Endodermal cell (in vitro differentiated cells): ENCODE measurements around the gene GRIK4. TPM values are rescaled to one million over a fixed set of nuclear protein-coding genes. Genes with fewer than 3 reads are reported as not detected.

Experiments used
- DNase-seq: peaks from one replicate; pipeline ENCODE4 v3.0.0-alpha.2; 2017
- H3K27ac ChIP-seq: 2 replicates; pipeline ENCODE4 v1.5.1; 2013; ENCODE audit warnings: mild to moderate bottlenecking, low read depth, low read length, moderate library complexity
- H3K27me3 ChIP-seq: 2 replicates; pipeline ENCODE4 v1.6.1; 2013; ENCODE audit warnings: mild to moderate bottlenecking, low read length, moderate library complexity; ENCODE audit not compliant: insufficient read depth, control insufficient read depth, poor library complexity, severe bottlenecking
- H3K36me3 ChIP-seq: 2 replicates; pipeline ENCODE4 v1.7.0; 2013; ENCODE audit warnings: mild to moderate bottlenecking, low read length, moderate library complexity; ENCODE audit not compliant: control insufficient read depth, insufficient read depth
- H3K4me1 ChIP-seq: one replicate; pipeline ENCODE4 v1.7.0; 2013; ENCODE audit warnings: low read length; ENCODE audit not compliant: control insufficient read depth, insufficient read depth
- H3K4me3 ChIP-seq: 2 replicates; pipeline ENCODE4 v1.5.1; 2013; ENCODE audit warnings: mild to moderate bottlenecking, low read length, moderate library complexity
- H3K9ac ChIP-seq: 2 replicates; pipeline ENCODE4 v1.6.1; 2013; ENCODE audit warnings: mild to moderate bottlenecking, low read length, moderate library complexity; ENCODE audit not compliant: poor library complexity, severe bottlenecking; ENCODE audit errors: extremely low read depth
- H3K9me3 ChIP-seq: 2 replicates; pipeline ENCODE4 v1.6.1; 2013; ENCODE audit warnings: mild to moderate bottlenecking, low read length, moderate library complexity; ENCODE audit not compliant: control insufficient read depth
- H3K27ac Mint-ChIP-seq: 2 replicates; pipeline ENCODE4 v1.8.0; 2020; ENCODE audit warnings: mixed read lengths
- H3K27me3 Mint-ChIP-seq: 2 replicates; pipeline ENCODE4 v1.8.0; 2021; ENCODE audit warnings: mild to moderate bottlenecking, mixed read lengths; ENCODE audit not compliant: insufficient read depth
- H3K36me3 Mint-ChIP-seq: 2 replicates; pipeline ENCODE4 v1.8.0; 2020; ENCODE audit warnings: low read depth, mixed read lengths
- H3K4me1 Mint-ChIP-seq: 2 replicates; pipeline ENCODE4 v1.8.0; 2020; ENCODE audit warnings: mixed read lengths
- H3K4me3 Mint-ChIP-seq: 2 replicates; pipeline ENCODE4 v1.8.0; 2020; ENCODE audit warnings: mild to moderate bottlenecking, moderate library complexity, mixed read lengths
- H3K9me3 Mint-ChIP-seq: 2 replicates; pipeline ENCODE4 v1.8.0; 2020; ENCODE audit warnings: mild to moderate bottlenecking, mixed read lengths
- WGBS, 2 experiments: methylation state at CpG; one replicate each; pipeline versions ENCODE4 v1.1.5 to v1.1.7; 2013; ENCODE audit warnings: missing lambda C conversion rate in 2 of 2, mixed read lengths in 1 of 2; ENCODE audit not compliant: insufficient coverage in 1 of 2, insufficient read length in 1 of 2; 5-methylcytosine and 5-hydroxymethylcytosine counted together
- total RNA-seq, 2 donors: library from RNA; stranded (reverse); fragmentation: NEBNext Ultra II Directional in 1 of 2; extraction: Animal tissue kit (Norgen Biotek cat#: 25700) in 1 of 2; gene quantifications; 2 replicates in 1 of 2; 3 replicates in 1 of 2; pipeline ENCODE4 v1.2.1, GENCODE V29; 2021
- TF ChIP-seq, protein P1 (sequence below): fragments of 200-600 bp; sonication (generic); conservative IDR thresholded peaks from 2 replicates; pipeline ENCODE4 v1.5.0; 2021; ENCODE audit warnings: antibody characterized with exemption, mild to moderate bottlenecking

GRIK4 gene
- total RNA-seq, 2 donors from 2014 or later, result 1.7 to 3.5 TPM

DNA sequence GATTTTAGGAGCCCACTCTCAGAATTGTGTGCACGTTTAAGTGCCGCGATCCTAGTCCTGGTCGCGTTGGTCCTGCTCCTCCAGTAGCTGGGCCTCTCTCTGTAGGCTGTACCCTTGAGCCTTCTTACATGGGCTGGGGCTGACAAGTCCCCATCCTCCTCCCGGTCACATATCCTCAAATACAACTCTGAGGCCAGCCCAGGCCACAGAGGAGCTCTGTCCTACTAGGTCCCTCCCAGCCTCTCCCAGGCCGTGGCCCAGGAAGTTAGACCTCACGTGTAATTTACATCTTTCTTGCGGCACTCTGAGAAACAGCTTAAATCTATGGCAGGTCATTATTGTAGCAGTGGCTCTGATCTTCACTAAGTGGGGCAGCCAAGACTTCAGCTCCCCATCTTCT lies 305.2 kb downstream of the GRIK4 start:
- H3K9me3 Mint-ChIP-seq, result no peaks in the 10 kb centered on the region
- Histone ChIP-seq H3K4me3 (no peak overlapping the region), H3K27me3 (no peaks in the 10 kb centered on the region), H3K36me3 (no peaks in the 10 kb centered on the region), H3K4me1 (no peaks in the 10 kb centered on the region), H3K9ac (no peak overlapping the region), H3K9me3 (no peaks in the 10 kb centered on the region), H3K27ac (no peak overlapping the region)
- H3K27me3 Mint-ChIP-seq, result no peaks in the 10 kb centered on the region
- no peaks in the 10 kb centered on the region for H3K36me3 Mint-ChIP-seq
- peak overlapping the region; percentile 15 for H3K27ac Mint-ChIP-seq
- WGBS, 2 experiments, result 91 to 97% methylated on average over 9 of the region's 9 CpGs
- DNase-seq, result no peak
- TF ChIP-seq, protein P1, sequence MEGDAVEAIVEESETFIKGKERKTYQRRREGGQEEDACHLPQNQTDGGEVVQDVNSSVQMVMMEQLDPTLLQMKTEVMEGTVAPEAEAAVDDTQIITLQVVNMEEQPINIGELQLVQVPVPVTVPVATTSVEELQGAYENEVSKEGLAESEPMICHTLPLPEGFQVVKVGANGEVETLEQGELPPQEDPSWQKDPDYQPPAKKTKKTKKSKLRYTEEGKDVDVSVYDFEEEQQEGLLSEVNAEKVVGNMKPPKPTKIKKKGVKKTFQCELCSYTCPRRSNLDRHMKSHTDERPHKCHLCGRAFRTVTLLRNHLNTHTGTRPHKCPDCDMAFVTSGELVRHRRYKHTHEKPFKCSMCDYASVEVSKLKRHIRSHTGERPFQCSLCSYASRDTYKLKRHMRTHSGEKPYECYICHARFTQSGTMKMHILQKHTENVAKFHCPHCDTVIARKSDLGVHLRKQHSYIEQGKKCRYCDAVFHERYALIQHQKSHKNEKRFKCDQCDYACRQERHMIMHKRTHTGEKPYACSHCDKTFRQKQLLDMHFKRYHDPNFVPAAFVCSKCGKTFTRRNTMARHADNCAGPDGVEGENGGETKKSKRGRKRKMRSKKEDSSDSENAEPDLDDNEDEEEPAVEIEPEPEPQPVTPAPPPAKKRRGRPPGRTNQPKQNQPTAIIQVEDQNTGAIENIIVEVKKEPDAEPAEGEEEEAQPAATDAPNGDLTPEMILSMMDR, result no peak
- no peak overlapping the region for H3K4me3 Mint-ChIP-seq
- no peaks in the 10 kb centered on the region for H3K4me1 Mint-ChIP-seq

DNA sequence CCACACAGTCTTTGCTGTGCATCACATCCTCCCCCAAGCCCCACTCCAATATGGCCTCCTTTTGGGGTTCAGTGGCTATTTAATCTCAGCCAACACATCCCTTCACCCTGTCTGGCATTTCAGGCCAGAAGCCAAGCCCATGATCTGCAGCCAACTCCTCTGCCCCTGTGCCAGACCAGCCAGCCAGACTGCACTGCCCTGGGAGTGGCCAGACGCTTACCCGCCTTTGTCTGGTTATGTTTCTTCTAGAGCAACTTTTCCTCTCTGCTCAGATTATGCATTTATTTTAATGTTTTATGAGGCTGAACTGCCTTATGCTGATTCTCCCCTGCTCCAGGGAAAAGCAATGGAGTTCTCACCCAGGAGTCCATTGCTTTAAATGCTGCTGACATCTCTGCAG lies 305.6 kb downstream of the GRIK4 start:
- H3K27ac Mint-ChIP-seq, result no peak overlapping the region
- H3K4me3 Mint-ChIP-seq, result no peak overlapping the region
- Histone ChIP-seq H3K9ac (no peak overlapping the region), H3K27me3 (no peaks in the 10 kb centered on the region), H3K27ac (no peak overlapping the region), H3K4me1 (no peaks in the 10 kb centered on the region), H3K9me3 (no peaks in the 10 kb centered on the region), H3K36me3 (no peaks in the 10 kb centered on the region), H3K4me3 (no peak overlapping the region)
- no peaks in the 10 kb centered on the region for H3K4me1 Mint-ChIP-seq
- TF ChIP-seq, protein P1, result no peak
- H3K9me3 Mint-ChIP-seq, result no peaks in the 10 kb centered on the region
- H3K36me3 Mint-ChIP-seq, result no peaks in the 10 kb centered on the region
- DNase-seq, result no peak
- no peaks in the 10 kb centered on the region for H3K27me3 Mint-ChIP-seq
- WGBS, 2 experiments, result 95% methylated on average over 2 of the region's 2 CpGs; no CpG with 5 or more reads in 1 of the 2 experiments

DNA sequence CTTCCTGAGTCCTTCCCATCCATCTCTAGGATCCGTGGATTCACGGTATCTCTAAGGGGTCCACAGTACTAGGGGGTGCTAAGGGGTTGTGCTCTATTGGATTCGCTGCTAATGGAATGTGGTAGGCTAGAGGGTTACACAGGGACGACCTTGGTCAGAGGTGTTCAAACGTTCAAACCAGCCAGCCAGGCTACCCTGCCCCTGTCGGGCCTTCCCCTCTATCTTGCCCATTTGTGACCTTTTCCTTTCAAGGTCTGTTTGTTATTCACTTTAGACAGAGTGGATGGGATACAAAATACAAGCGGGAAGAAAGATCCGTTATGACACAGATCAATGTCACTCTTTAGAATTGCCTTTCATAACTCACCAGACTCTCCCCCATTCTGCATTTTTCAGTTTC lies 306.5 kb downstream of the GRIK4 start:
- 86 to 98% methylated on average over 5 to 8 of the region's 8 CpGs for WGBS, 2 experiments
- H3K4me3 Mint-ChIP-seq, result no peak overlapping the region
- H3K36me3 ChIP-seq, result no peaks in the 10 kb centered on the region
- H3K27ac ChIP-seq, result no peak overlapping the region
- no peaks in the 10 kb centered on the region for H3K9me3 ChIP-seq
- H3K36me3 Mint-ChIP-seq, result no peaks in the 10 kb centered on the region
- no peaks in the 10 kb centered on the region for H3K4me1 ChIP-seq
- no peaks in the 10 kb centered on the region for H3K4me1 Mint-ChIP-seq
- DNase-seq, result no peak
- no peak overlapping the region for H3K9ac ChIP-seq
- no peak overlapping the region for H3K4me3 ChIP-seq
- H3K27me3 ChIP-seq, result no peaks in the 10 kb centered on the region
- H3K27me3 Mint-ChIP-seq, result no peaks in the 10 kb centered on the region
- H3K9me3 Mint-ChIP-seq, result no peaks in the 10 kb centered on the region
- no peak overlapping the region for H3K27ac Mint-ChIP-seq
- TF ChIP-seq, protein P1, result no peak
